Spleen (tissue), 7 donors: ENCODE data around the gene TPRX1.

Experiments
- POLR2A ChIP-seq, 3 donors: fragments of 450-650 bp; IDR thresholded peaks; one replicate each; pipeline ENCODE4 v1.5.1; 2017; ENCODE audit warnings: antibody characterized with exemption in 3 of 3, mild to moderate bottlenecking in 1 of 3
- POLR2AphosphoS5 ChIP-seq, 3 donors: sonication (generic); formaldehyde crosslinking; IDR thresholded peaks; one replicate each; pipeline ENCODE4 v1.5.1; 2017; ENCODE audit warnings: antibody characterized with exemption in 3 of 3
- TF ChIP-seq, protein P1 (sequence below), 11 experiments: fragments of 200-600 bp in 7 of 11; fragments of 450-650 bp in 4 of 11; sonication (generic) in 4 of 11; IDR thresholded peaks in 8 of 11; conservative IDR thresholded peaks in 3 of 11; 1 replicate in 7 of 11; 2 replicates in 4 of 11; pipeline versions ENCODE4 v1.4.0 to v1.8.0; 2016 to 2021; ENCODE audit warnings: antibody characterized with exemption in 11 of 11, inconsistent platforms in 4 of 11, mild to moderate bottlenecking in 1 of 11
- donor health status: DM: no; HTN: no; CAD: no; lungs with moderate emphysema.
- donor health status: DM: no; HTN: no; CAD: no.
- donor health status: DM: no; HTN: no; CAD: no.

DNA sequence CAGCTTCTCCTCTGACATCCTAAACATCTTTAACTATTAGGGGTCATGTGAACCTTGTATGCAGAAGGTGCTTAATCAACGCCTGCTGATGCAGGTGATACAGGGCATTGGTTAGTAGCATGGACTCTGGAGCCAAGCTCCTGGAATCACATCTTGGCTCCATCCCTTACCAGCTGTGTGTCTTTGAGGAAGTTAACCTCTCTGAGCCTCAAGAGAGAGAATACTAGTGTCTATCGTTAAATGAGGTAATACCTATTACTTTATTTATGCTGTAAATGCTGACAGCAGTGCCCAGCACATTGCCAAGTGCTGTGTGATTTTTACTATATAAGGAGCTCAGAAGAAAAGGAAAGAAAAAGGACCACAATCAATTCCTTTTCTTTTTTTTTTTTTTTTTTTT is 37.0 kb downstream of the TPRX1 start:
- no peak for TF ChIP-seq POLR2AphosphoS5 (IDR thresholded peaks at IDR 0.05)
- TF ChIP-seq POLR2A (IDR thresholded peaks at IDR 0.05), result no peak
- TF ChIP-seq, protein P1, sequence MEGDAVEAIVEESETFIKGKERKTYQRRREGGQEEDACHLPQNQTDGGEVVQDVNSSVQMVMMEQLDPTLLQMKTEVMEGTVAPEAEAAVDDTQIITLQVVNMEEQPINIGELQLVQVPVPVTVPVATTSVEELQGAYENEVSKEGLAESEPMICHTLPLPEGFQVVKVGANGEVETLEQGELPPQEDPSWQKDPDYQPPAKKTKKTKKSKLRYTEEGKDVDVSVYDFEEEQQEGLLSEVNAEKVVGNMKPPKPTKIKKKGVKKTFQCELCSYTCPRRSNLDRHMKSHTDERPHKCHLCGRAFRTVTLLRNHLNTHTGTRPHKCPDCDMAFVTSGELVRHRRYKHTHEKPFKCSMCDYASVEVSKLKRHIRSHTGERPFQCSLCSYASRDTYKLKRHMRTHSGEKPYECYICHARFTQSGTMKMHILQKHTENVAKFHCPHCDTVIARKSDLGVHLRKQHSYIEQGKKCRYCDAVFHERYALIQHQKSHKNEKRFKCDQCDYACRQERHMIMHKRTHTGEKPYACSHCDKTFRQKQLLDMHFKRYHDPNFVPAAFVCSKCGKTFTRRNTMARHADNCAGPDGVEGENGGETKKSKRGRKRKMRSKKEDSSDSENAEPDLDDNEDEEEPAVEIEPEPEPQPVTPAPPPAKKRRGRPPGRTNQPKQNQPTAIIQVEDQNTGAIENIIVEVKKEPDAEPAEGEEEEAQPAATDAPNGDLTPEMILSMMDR (IDR thresholded peaks at IDR 0.05 in 8 of 11, conservative IDR thresholded peaks at IDR 0.05 in 3 of 11), result no peak
